H9 (cell line): ENCODE measurements around the gene THAP9. TPM values are rescaled to one million over a fixed set of nuclear protein-coding genes. Genes with fewer than 3 reads are reported as not detected.

Source experiments
- DNase-seq: peaks from one replicate; pipeline ENCODE4 v3.0.0-alpha.2; 2017
- H2AFZ ChIP-seq: one replicate; pipeline ENCODE4 v1.6.1; 2013; ENCODE audit warnings: mild to moderate bottlenecking, low read length, control low read depth, moderate library complexity
- H2AK5ac ChIP-seq: 2 replicates; pipeline ENCODE4 v1.6.1; 2013; ENCODE audit warnings: low read length, control low read depth, mixed read lengths; ENCODE audit not compliant: insufficient read length
- H2BK120ac ChIP-seq: one replicate; pipeline ENCODE4 v1.6.1; 2013; ENCODE audit warnings: low read depth, mild to moderate bottlenecking, low read length, control low read depth, inconsistent platforms; ENCODE audit not compliant: poor library complexity, severe bottlenecking
- H2BK12ac ChIP-seq: 2 replicates; pipeline ENCODE4 v1.6.1; 2013; ENCODE audit warnings: low read length, control low read depth, mixed read lengths, low read depth; ENCODE audit not compliant: insufficient read length
- H2BK15ac ChIP-seq: 2 replicates; pipeline ENCODE4 v1.6.1; 2013; ENCODE audit warnings: low read depth, low read length, control low read depth
- H2BK20ac ChIP-seq: one replicate; pipeline ENCODE4 v1.6.1; 2013; ENCODE audit warnings: low read depth, mild to moderate bottlenecking, low read length, control low read depth, inconsistent platforms; ENCODE audit not compliant: poor library complexity, severe bottlenecking
- H2BK5ac ChIP-seq: 2 replicates; pipeline ENCODE4 v1.6.1; 2013; ENCODE audit warnings: low read length, control low read depth, mixed read lengths; ENCODE audit not compliant: insufficient read length
- H3K14ac ChIP-seq: 2 replicates; pipeline ENCODE4 v1.6.1; 2013; ENCODE audit warnings: low read length, control low read depth; ENCODE audit not compliant: insufficient read depth
- H3K18ac ChIP-seq: 2 replicates; pipeline ENCODE4 v1.6.1; 2013; ENCODE audit warnings: low read depth, mild to moderate bottlenecking, mixed read lengths, low read length, control low read depth; ENCODE audit not compliant: insufficient read length
- H3K23ac ChIP-seq: 2 replicates; pipeline ENCODE4 v1.6.1; 2013; ENCODE audit warnings: low read length, control low read depth, mixed read lengths, low read depth; ENCODE audit not compliant: insufficient read length
- H3K23me2 ChIP-seq: 2 replicates; pipeline ENCODE4 v1.6.1; 2013; ENCODE audit warnings: low read depth, mild to moderate bottlenecking, mixed read lengths, low read length, control low read depth; ENCODE audit not compliant: insufficient read length, poor library complexity, severe bottlenecking
- H3K27ac ChIP-seq: 2 replicates; pipeline ENCODE4 v1.5.1; 2013; ENCODE audit warnings: low read length, control low read depth, mixed read lengths, low read depth; ENCODE audit not compliant: insufficient read length
- H3K27me3 ChIP-seq: 2 replicates; pipeline ENCODE4 v1.6.1; 2013; ENCODE audit warnings: low read length, control low read depth, inconsistent platforms; ENCODE audit not compliant: insufficient read depth
- H3K4ac ChIP-seq: 2 replicates; pipeline ENCODE4 v1.6.1; 2013; ENCODE audit warnings: low read depth, mild to moderate bottlenecking, control low read depth, inconsistent platforms, low read length, moderate library complexity
- H3K4me1 ChIP-seq: 2 replicates; pipeline ENCODE4 v1.6.1; 2013; ENCODE audit warnings: low read length, control low read depth, inconsistent platforms; ENCODE audit not compliant: insufficient read depth
- H3K4me2 ChIP-seq: 2 replicates; pipeline ENCODE4 v1.6.1; 2013; ENCODE audit warnings: low read length, control low read depth, mixed read lengths; ENCODE audit not compliant: insufficient read length, insufficient read depth
- H3K56ac ChIP-seq: 2 replicates; pipeline ENCODE4 v1.6.1; 2013; ENCODE audit warnings: low read depth, mild to moderate bottlenecking, mixed read lengths, low read length, control low read depth; ENCODE audit not compliant: insufficient read length
- H3K79me1 ChIP-seq: 2 replicates; pipeline ENCODE4 v1.6.1; 2013; ENCODE audit warnings: low read depth, mild to moderate bottlenecking, moderate library complexity, low read length, control low read depth, inconsistent platforms; ENCODE audit not compliant: insufficient read depth, poor library complexity, severe bottlenecking
- H3K79me2 ChIP-seq: 2 replicates; pipeline ENCODE4 v1.6.1; 2013; ENCODE audit warnings: low read length, control low read depth, inconsistent platforms; ENCODE audit not compliant: insufficient read depth
- H3K9ac ChIP-seq: 2 replicates; pipeline ENCODE4 v1.6.1; 2013; ENCODE audit warnings: low read length, control low read depth, mixed read lengths; ENCODE audit not compliant: insufficient read length; ENCODE audit errors: extremely low read depth
- H3K9me3 ChIP-seq: one replicate; pipeline ENCODE4 v1.6.1; 2013; ENCODE audit warnings: low read depth, low read length, inconsistent platforms; ENCODE audit not compliant: control insufficient read depth
- H3T11ph ChIP-seq: one replicate; pipeline ENCODE4 v1.6.1; 2013; ENCODE audit warnings: mild to moderate bottlenecking, low read length, control low read depth, inconsistent platforms
- H4K20me1 ChIP-seq: one replicate; pipeline ENCODE4 v1.6.1; 2013; ENCODE audit not compliant: control insufficient read depth, insufficient read length, insufficient read depth
- H4K5ac ChIP-seq: 2 replicates; pipeline ENCODE4 v1.6.1; 2013; ENCODE audit warnings: low read depth, mild to moderate bottlenecking, mixed read lengths, low read length, control low read depth; ENCODE audit not compliant: insufficient read length
- H4K8ac ChIP-seq: replicated peaks from 2 replicates; pipeline ENCODE4 v1.6.1; 2013; ENCODE audit warnings: low read length, control low read depth, mixed read lengths, low read depth; ENCODE audit not compliant: insufficient read length
- H4K91ac ChIP-seq: 2 replicates; pipeline ENCODE4 v1.6.1; 2013; ENCODE audit warnings: low read depth, mild to moderate bottlenecking, moderate library complexity, mixed read lengths, low read length, control low read depth; ENCODE audit not compliant: insufficient read length
- H3K27ac Mint-ChIP-seq, 3 experiments: 2 replicates in 2 of 3; 3 replicates in 1 of 3; pipeline ENCODE4 v1.8.0; 2020 to 2021; ENCODE audit warnings: mixed read lengths in 3 of 3, mild to moderate bottlenecking in 1 of 3, moderate library complexity in 1 of 3
- H3K27me3 Mint-ChIP-seq: 2 replicates; pipeline ENCODE4 v1.8.0; 2021; ENCODE audit warnings: low read depth, mild to moderate bottlenecking, moderate library complexity, mixed read lengths
- H3K36me3 Mint-ChIP-seq, 3 experiments: 2 replicates in 2 of 3; 3 replicates in 1 of 3; pipeline ENCODE4 v1.8.0; 2020 to 2021; ENCODE audit warnings: low read depth in 3 of 3, mixed read lengths in 3 of 3; ENCODE audit not compliant: insufficient read depth in 1 of 3
- H3K4me1 Mint-ChIP-seq, 2 experiments: 2 replicates each; pipeline ENCODE4 v1.8.0; 2020; ENCODE audit warnings: mixed read lengths in 2 of 2
- H3K4me3 Mint-ChIP-seq, 2 experiments: 2 replicates in 1 of 2; 3 replicates in 1 of 2; pipeline ENCODE4 v1.8.0; 2020 to 2021; ENCODE audit warnings: mild to moderate bottlenecking in 2 of 2, mixed read lengths in 2 of 2, moderate library complexity in 1 of 2
- H3K9me3 Mint-ChIP-seq, 2 experiments: 2 replicates in 1 of 2; 3 replicates in 1 of 2; pipeline ENCODE4 v1.8.0; 2020; ENCODE audit warnings: mild to moderate bottlenecking in 2 of 2, mixed read lengths in 2 of 2, moderate library complexity in 1 of 2
- CTCF ChIP-seq: fragments of 200-600 bp; sonication (generic); conservative IDR thresholded peaks from 3 replicates; pipeline ENCODE4 v1.8.0; 2021; ENCODE audit warnings: antibody characterized with exemption, mild to moderate bottlenecking
- WGBS: extraction: QIAGEN DNeasy Blood & Tissue Kit; methylation state at CpG from one replicate; pipeline ENCODE4 v1.1.7; 2013; ENCODE audit warnings: missing lambda C conversion rate, low lambda C conversion rate, mixed read lengths; ENCODE audit not compliant: insufficient read length; ENCODE audit errors: extremely low coverage; 5-methylcytosine and 5-hydroxymethylcytosine counted together
- total RNA-seq: library from RNA; stranded (reverse); gene quantifications from 2 replicates; pipeline ENCODE4 v1.2.1, GENCODE V29; 2021

THAP9 gene
- total RNA-seq, 1 experiment from 2014 or later = 14.8 TPM

- Histone ChIP-seq H3K23me2 (peaks cover 6% of the 10 kb centered on the region), H2BK20ac (no peak overlapping the region), H2AK5ac (no peak overlapping the region), H3K4me2 (peak overlapping the region; percentile 87), H4K20me1 (no peaks in the 10 kb centered on the region), H3K9ac (peak overlapping the region; percentile 76), H3K27ac (peak overlapping the region; percentile 74), H3T11ph (no peak overlapping the region), H3K18ac (no peak overlapping the region), H2AFZ (no peak overlapping the region), H3K4me1 (no peaks in the 10 kb centered on the region; the same call in 1 of the 2 replicates), H4K5ac (no peak overlapping the region), H4K8ac (no peak overlapping the region), H3K14ac (no peak overlapping the region), H2BK15ac (no peak overlapping the region), H2BK5ac (no peak overlapping the region), H3K56ac (no peak overlapping the region), H2BK120ac (no peak overlapping the region), H2BK12ac (no peak overlapping the region), H4K91ac (no peak overlapping the region), H3K9me3 (no peaks in the 10 kb centered on the region), H3K23ac (no peak overlapping the region), H3K27me3 (no peaks in the 10 kb centered on the region), H3K79me1 (peaks cover 3% of the 10 kb centered on the region), H3K79me2 (peaks cover 15% of the 10 kb centered on the region; the same call in 1 of the 2 replicates), H3K4ac (no peak overlapping the region)
- no peak for DNase-seq
- no CpG with 5 or more reads among the region's 7 CpGs for WGBS
- Mint-ChIP-seq H3K27ac (peak overlapping the region; percentile 96 to 99 (median 97)), H3K9me3 (no peaks in the 10 kb centered on the region), H3K27me3 (no peaks in the 10 kb centered on the region), H3K4me1 (peaks cover 14 to 32% of the 10 kb centered on the region in 2 experiments), H3K36me3 (peaks cover 15 to 31% (median 25%) of the 10 kb centered on the region in 3 experiments; a peak in 6 of 7 replicates), H3K4me3 (peak overlapping the region; percentile 90 to 95)
- no peak for TF ChIP-seq CTCF
Measured at GRCh38 chr4:82891707-82892466, 8.6 kb upstream of the THAP9 start.
